Neural cell (in vitro differentiated cells): ENCODE data around the gene BCOR. TPM values are rescaled to one million over a fixed set of nuclear protein-coding genes. Genes with fewer than 3 reads are reported as not detected.

Experiments used
- H2AFZ ChIP-seq: fragments of 200-600, 300-800 bp; sonication (generic), shearing (Covaris generic); 2 replicates; pipeline ENCODE4 v1.6.0; 2014; ENCODE audit warnings: low read depth, mild to moderate bottlenecking, antibody characterized with exemption, low read length, moderate library complexity
- H3F3A ChIP-seq: fragments of 200-600 bp; shearing (Covaris generic); 2 replicates; pipeline ENCODE4 v1.6.1; 2016; ENCODE audit warnings: mild to moderate bottlenecking, moderate library complexity, mixed read lengths, antibody characterized with exemption, low read length; ENCODE audit not compliant: insufficient read depth, poor library complexity, severe bottlenecking
- H3K27ac ChIP-seq: fragments of 200-600, 300-800 bp; sonication (generic), shearing (Covaris generic); 2 replicates; pipeline ENCODE4 v1.5.1; 2014; ENCODE audit warnings: mild to moderate bottlenecking, low read length, moderate library complexity
- H3K27me3 ChIP-seq: fragments of 300-800, 200-600 bp; sonication (generic), shearing (Covaris generic); 2 replicates; pipeline ENCODE4 v1.6.0; 2014; ENCODE audit warnings: mild to moderate bottlenecking, low read depth, low read length, moderate library complexity; ENCODE audit not compliant: insufficient read depth
- H3K36me3 ChIP-seq: fragments of 300-800, 200-600 bp; sonication (generic), shearing (Covaris generic); 2 replicates; pipeline ENCODE4 v1.5.1; 2014; ENCODE audit warnings: mild to moderate bottlenecking, antibody characterized with exemption, low read length, moderate library complexity; ENCODE audit not compliant: insufficient read depth
- H3K4me2 ChIP-seq: fragments of 300-800, 200-600 bp; sonication (generic), shearing (Covaris generic); 2 replicates; pipeline ENCODE4 v1.6.0; 2014; ENCODE audit warnings: mild to moderate bottlenecking, low read length
- H3K4me3 ChIP-seq: fragments of 300-800, 200-600 bp; sonication (generic), shearing (Covaris generic); 2 replicates; pipeline ENCODE4 v1.5.1; 2014; ENCODE audit warnings: mild to moderate bottlenecking, low read length, moderate library complexity
- H3K79me2 ChIP-seq: fragments of 200-600 bp; shearing (Covaris generic); replicated peaks from 2 replicates; pipeline ENCODE4 v1.6.0; 2014; ENCODE audit warnings: mild to moderate bottlenecking, low read length, moderate library complexity; ENCODE audit not compliant: insufficient read depth
- H3K9ac ChIP-seq: fragments of 300-800, 200-600 bp; sonication (generic), shearing (Covaris generic); 2 replicates; pipeline ENCODE4 v1.6.1; 2016; ENCODE audit warnings: mild to moderate bottlenecking, low read length, mixed read lengths
- H3K9me2 ChIP-seq: fragments of 200-600 bp; shearing (Covaris generic); 2 replicates; pipeline ENCODE4 v1.6.1; 2016; ENCODE audit warnings: mild to moderate bottlenecking, low read length, mixed read lengths; ENCODE audit not compliant: insufficient read depth
- H3K9me3 ChIP-seq: fragments of 200-600, 300-800 bp; sonication (generic), shearing (Covaris generic); 2 replicates; pipeline ENCODE4 v1.6.1; 2016; ENCODE audit warnings: mild to moderate bottlenecking, mixed run types, low read length, moderate library complexity, mixed read lengths
- H4K20me1 ChIP-seq: fragments of 200-600 bp; shearing (Covaris generic); 2 replicates; pipeline ENCODE4 v1.6.1; 2016; ENCODE audit warnings: mild to moderate bottlenecking, mixed run types; ENCODE audit not compliant: insufficient read depth
- EP300 ChIP-seq: fragments of 450-650 bp; conservative IDR thresholded peaks from 2 replicates; pipeline ENCODE4 v1.6.1; 2014; ENCODE audit warnings: antibody characterized with exemption, mild to moderate bottlenecking, moderate library complexity; ENCODE audit not compliant: poor library complexity, severe bottlenecking
- EZH2 ChIP-seq: fragments of 200-600, 300-800 bp; shearing (Covaris generic), sonication (generic); IDR thresholded peaks from 2 replicates; pipeline ENCODE4 v1.6.1; 2014; ENCODE audit warnings: antibody characterized with exemption, low read length, borderline replicate concordance, mild to moderate bottlenecking; ENCODE audit not compliant: insufficient read depth, poor library complexity, severe bottlenecking
- MXI1 ChIP-seq: fragments of 450-650 bp; conservative IDR thresholded peaks from 2 replicates; pipeline ENCODE4 v1.6.1; 2014; ENCODE audit warnings: antibody characterized with exemption, mild to moderate bottlenecking; ENCODE audit not compliant: poor library complexity, severe bottlenecking
- POLR2AphosphoS5 ChIP-seq: IDR thresholded peaks from 2 replicates; pipeline ENCODE4 v1.6.1; 2012
- RAD21 ChIP-seq: fragments of 450-650 bp; conservative IDR thresholded peaks from 2 replicates; pipeline ENCODE4 v1.6.1; 2014; ENCODE audit warnings: antibody characterized with exemption, mild to moderate bottlenecking, moderate library complexity
- SMC3 ChIP-seq: fragments of 450-650 bp; conservative IDR thresholded peaks from 2 replicates; pipeline ENCODE4 v1.6.1; 2014; ENCODE audit warnings: antibody characterized with exemption, mild to moderate bottlenecking, moderate library complexity; ENCODE audit not compliant: poor library complexity
- TAF1 ChIP-seq: IDR thresholded peaks from 2 replicates; pipeline ENCODE4 v1.6.1; 2012; ENCODE audit warnings: low read depth
- polyA plus RNA-seq: library from polyadenylated mRNA; depleted of rRNA; stranded (reverse); fragments of >200 nt; gene quantifications from 2 replicates; pipeline ENCODE4 v1.2.3, GENCODE V29; 2014
- TF ChIP-seq, protein P1 (sequence below): IDR thresholded peaks from 2 replicates; pipeline ENCODE4 v1.6.1; 2012; ENCODE audit warnings: borderline replicate concordance
- TF ChIP-seq, protein P2 (sequence below): fragments of 450-650 bp; IDR thresholded peaks from 2 replicates; pipeline ENCODE4 v1.5.1; 2014; ENCODE audit warnings: antibody characterized with exemption, mild to moderate bottlenecking, moderate library complexity; ENCODE audit not compliant: poor library complexity, severe bottlenecking

BCOR gene
- polyA plus RNA-seq, 1 donor from 2014 or later, result 18.0 TPM

DNA sequence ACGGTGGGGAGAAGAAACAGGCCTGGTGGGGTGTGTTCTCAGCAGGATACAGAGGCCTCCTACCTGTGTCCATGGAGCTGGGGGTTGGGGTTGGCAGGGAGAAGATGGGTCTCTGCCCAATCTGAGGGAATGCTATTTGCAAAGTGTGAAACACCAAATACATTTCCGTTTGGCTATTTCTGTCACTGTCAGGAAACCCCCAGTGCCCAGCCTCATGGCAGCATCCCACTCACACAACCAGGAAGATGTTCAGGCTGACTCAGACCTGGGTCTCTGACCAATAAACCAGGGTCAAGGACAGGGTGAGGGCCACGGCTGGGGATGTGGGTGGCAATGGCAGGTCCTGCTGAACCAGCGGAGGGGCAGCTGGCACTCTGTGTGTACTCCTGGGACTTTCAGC, 41.3 kb downstream of the BCOR start:
- no peaks in the 10 kb centered on the region for H3K9me2 ChIP-seq
- no peak overlapping the region for H3K9ac ChIP-seq
- H3K4me2 ChIP-seq, result no peak overlapping the region
- TF ChIP-seq EZH2 (no peak), MXI1 (no peak), TAF1 (no peak), RAD21 (no peak)
- TF ChIP-seq, protein P1, sequence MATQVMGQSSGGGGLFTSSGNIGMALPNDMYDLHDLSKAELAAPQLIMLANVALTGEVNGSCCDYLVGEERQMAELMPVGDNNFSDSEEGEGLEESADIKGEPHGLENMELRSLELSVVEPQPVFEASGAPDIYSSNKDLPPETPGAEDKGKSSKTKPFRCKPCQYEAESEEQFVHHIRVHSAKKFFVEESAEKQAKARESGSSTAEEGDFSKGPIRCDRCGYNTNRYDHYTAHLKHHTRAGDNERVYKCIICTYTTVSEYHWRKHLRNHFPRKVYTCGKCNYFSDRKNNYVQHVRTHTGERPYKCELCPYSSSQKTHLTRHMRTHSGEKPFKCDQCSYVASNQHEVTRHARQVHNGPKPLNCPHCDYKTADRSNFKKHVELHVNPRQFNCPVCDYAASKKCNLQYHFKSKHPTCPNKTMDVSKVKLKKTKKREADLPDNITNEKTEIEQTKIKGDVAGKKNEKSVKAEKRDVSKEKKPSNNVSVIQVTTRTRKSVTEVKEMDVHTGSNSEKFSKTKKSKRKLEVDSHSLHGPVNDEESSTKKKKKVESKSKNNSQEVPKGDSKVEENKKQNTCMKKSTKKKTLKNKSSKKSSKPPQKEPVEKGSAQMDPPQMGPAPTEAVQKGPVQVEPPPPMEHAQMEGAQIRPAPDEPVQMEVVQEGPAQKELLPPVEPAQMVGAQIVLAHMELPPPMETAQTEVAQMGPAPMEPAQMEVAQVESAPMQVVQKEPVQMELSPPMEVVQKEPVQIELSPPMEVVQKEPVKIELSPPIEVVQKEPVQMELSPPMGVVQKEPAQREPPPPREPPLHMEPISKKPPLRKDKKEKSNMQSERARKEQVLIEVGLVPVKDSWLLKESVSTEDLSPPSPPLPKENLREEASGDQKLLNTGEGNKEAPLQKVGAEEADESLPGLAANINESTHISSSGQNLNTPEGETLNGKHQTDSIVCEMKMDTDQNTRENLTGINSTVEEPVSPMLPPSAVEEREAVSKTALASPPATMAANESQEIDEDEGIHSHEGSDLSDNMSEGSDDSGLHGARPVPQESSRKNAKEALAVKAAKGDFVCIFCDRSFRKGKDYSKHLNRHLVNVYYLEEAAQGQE, result no peak
- H3K9me3 ChIP-seq, result no peaks in the 10 kb centered on the region
- no peaks in the 10 kb centered on the region for H3K27me3 ChIP-seq
- H4K20me1 ChIP-seq, result no peaks in the 10 kb centered on the region
- no peak overlapping the region for H3K4me3 ChIP-seq
- no peaks in the 10 kb centered on the region for H3F3A ChIP-seq
- no peak overlapping the region for H2AFZ ChIP-seq
- H3K79me2 ChIP-seq, result no peaks in the 10 kb centered on the region
- no peak overlapping the region for H3K27ac ChIP-seq
- peaks cover 4% of the 10 kb centered on the region for H3K36me3 ChIP-seq

DNA sequence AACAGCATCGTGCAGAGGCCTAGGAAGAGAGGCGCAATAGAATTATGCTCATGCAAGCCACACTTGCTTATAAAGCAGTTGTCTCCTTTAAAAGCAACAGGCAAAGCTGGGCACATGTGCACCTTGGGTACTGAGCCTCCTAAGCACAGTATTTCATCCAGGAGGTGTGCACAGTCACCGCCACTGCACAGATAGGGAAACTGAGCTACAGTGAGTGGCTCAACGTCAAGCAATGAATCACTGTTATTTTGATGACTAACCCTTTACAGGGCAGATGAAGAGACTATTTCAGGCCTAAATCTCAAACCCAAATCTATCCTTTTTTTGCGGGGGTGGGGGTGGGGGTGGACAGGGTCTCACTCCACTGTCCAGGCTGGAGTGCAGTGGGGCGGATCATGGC, 42.3 kb downstream of the BCOR start:
- Histone ChIP-seq H3K9ac (no peak overlapping the region), H3K9me3 (no peaks in the 10 kb centered on the region), H4K20me1 (no peaks in the 10 kb centered on the region), H3K27ac (no peak overlapping the region), H3K4me2 (no peak overlapping the region), H2AFZ (no peak overlapping the region), H3K79me2 (no peaks in the 10 kb centered on the region), H3K27me3 (no peaks in the 10 kb centered on the region), H3F3A (no peaks in the 10 kb centered on the region), H3K36me3 (peaks cover 4% of the 10 kb centered on the region), H3K4me3 (no peak overlapping the region), H3K9me2 (no peaks in the 10 kb centered on the region)
- TF ChIP-seq, protein P2, sequence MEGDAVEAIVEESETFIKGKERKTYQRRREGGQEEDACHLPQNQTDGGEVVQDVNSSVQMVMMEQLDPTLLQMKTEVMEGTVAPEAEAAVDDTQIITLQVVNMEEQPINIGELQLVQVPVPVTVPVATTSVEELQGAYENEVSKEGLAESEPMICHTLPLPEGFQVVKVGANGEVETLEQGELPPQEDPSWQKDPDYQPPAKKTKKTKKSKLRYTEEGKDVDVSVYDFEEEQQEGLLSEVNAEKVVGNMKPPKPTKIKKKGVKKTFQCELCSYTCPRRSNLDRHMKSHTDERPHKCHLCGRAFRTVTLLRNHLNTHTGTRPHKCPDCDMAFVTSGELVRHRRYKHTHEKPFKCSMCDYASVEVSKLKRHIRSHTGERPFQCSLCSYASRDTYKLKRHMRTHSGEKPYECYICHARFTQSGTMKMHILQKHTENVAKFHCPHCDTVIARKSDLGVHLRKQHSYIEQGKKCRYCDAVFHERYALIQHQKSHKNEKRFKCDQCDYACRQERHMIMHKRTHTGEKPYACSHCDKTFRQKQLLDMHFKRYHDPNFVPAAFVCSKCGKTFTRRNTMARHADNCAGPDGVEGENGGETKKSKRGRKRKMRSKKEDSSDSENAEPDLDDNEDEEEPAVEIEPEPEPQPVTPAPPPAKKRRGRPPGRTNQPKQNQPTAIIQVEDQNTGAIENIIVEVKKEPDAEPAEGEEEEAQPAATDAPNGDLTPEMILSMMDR, result no peak
- TF ChIP-seq EZH2 (no peak), EP300 (no peak), RAD21 (no peak), TAF1 (no peak), POLR2AphosphoS5 (no peak), SMC3 (no peak)
- TF ChIP-seq, protein P1, result no peak
